Measurements from ENCODE around the gene GNPDA1.

GNPDA1 gene

DNA sequence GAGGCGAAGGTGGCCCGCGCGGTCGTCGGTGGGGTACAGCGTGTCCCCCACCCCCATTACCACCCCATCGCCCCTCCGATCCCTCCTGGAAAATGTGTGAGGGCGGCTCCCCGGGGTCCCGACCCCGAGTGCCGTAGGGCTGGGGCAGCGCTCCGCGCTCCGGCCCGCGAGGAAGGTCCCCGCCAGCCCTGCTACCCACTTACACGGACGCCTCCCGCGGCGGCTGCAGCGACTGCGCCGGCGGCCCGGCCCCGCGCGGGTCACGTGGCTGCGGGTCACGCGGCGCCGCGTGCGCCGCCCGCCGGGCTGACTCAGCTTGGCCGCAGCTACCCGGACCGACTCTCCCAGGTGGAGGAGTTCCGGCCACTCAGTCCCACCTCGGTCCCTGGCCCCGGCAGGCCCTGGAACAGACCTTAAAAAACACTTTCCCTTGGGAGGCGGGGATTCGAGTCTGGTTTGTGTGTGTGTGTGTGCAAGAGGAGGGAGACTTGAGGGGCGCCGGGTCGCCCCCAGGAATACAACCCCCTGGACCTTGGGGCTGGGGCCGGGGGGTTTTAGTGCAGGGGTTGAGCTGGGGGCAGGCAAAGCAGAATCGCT, at the start of gene GNPDA1:
Gene GNPDA1, minus strand, starts transcription at position 236 of the 597 bp plus-strand sequence. CDS start 992 bp downstream, outside the sequence.
- Histone ChIP-seq H3K4me3 (ENCODE audit: severe bottlenecking) (peak within 1 kb of the TSS; percentile 72), H3K36me3 (ENCODE audit: low read depth) (peaks cover 17% of the 10 kb centered on the region), H3K9me3 (ENCODE audit: severe bottlenecking) (no peaks in the 10 kb centered on the region), H3K27ac (ENCODE audit: poor library complexity, severe bottlenecking) (peak within 1 kb of the TSS; percentile 68), H3K4me1 (ENCODE audit: insufficient read depth, poor library complexity, severe bottlenecking) (peaks cover 34% of the 10 kb centered on the region), H3K27me3 (ENCODE audit: insufficient read depth, poor library complexity, severe bottlenecking) (no peaks in the 10 kb centered on the region)
- peak; percentile 80 for DNase-seq (ENCODE audit: low spot score)
- TF ChIP-seq, protein P1, sequence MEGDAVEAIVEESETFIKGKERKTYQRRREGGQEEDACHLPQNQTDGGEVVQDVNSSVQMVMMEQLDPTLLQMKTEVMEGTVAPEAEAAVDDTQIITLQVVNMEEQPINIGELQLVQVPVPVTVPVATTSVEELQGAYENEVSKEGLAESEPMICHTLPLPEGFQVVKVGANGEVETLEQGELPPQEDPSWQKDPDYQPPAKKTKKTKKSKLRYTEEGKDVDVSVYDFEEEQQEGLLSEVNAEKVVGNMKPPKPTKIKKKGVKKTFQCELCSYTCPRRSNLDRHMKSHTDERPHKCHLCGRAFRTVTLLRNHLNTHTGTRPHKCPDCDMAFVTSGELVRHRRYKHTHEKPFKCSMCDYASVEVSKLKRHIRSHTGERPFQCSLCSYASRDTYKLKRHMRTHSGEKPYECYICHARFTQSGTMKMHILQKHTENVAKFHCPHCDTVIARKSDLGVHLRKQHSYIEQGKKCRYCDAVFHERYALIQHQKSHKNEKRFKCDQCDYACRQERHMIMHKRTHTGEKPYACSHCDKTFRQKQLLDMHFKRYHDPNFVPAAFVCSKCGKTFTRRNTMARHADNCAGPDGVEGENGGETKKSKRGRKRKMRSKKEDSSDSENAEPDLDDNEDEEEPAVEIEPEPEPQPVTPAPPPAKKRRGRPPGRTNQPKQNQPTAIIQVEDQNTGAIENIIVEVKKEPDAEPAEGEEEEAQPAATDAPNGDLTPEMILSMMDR (IDR thresholded peaks at IDR 0.05; ENCODE audit: poor library complexity, severe bottlenecking) = peak; percentile 11
- ATAC-seq (ENCODE audit: low read depth) = peak; percentile 73

DNA sequence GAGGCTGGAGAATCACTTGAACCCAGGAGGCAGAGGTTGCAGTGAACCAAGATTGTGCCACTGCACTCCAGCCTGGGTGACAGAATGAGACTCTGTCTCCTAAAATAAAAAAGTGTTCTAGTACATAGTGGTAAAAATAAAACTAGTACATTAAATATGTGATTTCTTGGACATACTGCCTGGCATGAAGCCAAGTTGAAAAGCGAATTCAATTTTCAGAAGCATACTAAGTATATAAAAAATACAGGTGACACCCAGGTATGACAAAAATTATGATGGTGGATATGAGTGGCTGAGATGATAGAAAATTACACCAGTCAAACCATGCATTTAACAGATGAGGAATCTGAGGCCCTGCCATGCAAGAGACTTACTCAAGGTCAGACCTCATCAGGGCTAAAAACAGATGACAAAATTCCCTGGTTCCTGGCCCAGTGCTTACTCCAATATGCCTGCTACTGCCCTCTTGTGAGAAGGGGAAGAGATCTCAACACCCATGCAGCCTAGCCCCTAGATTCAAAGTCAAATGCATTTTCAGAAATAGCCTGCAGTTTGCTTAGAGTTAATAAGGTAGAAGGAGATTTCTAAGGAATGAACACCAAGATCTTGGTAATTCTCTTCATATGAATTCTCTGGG, 46.6 kb upstream of the GNPDA1 start:
- H3K9me3 ChIP-seq (ENCODE audit: severe bottlenecking) = no peaks in the 10 kb centered on the region
- ATAC-seq (ENCODE audit: low read depth) (no peak), DNase-seq (ENCODE audit: low spot score) (no peak)
- no peaks in the 10 kb centered on the region for H3K36me3 ChIP-seq (ENCODE audit: low read depth)
- H3K27me3 ChIP-seq (ENCODE audit: insufficient read depth, poor library complexity, severe bottlenecking) = no peaks in the 10 kb centered on the region
- H3K4me3 ChIP-seq (ENCODE audit: severe bottlenecking) = no peak overlapping the region
- TF ChIP-seq, protein P1 (IDR thresholded peaks at IDR 0.05; ENCODE audit: poor library complexity, severe bottlenecking) = no peak
- peaks cover 20% of the 10 kb centered on the region for H3K4me1 ChIP-seq (ENCODE audit: insufficient read depth, poor library complexity, severe bottlenecking)
- H3K27ac ChIP-seq (ENCODE audit: poor library complexity, severe bottlenecking) = no peak overlapping the region

DNA sequence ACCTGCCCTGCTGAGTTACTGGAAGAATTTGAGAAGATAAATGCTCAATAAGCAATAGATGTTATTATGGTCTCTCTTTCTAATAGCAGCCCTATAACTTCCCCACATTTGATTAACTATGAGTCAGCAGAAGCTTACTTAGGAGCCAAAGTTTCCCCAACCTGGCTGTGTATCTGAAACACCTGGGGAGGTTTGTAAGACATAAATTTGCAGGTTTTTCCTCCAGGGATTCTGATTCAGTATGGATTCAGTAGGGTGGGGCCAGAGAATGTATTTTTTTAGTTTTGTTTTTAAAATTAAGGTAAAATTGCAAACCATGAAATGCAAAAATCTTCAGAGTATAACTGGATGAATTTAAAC, 44.9 kb upstream of the GNPDA1 start:
- Histone ChIP-seq H3K36me3 (ENCODE audit: low read depth) (no peaks in the 10 kb centered on the region), H3K27me3 (ENCODE audit: insufficient read depth, poor library complexity, severe bottlenecking) (no peaks in the 10 kb centered on the region), H3K4me3 (ENCODE audit: severe bottlenecking) (no peak overlapping the region), H3K9me3 (ENCODE audit: severe bottlenecking) (no peaks in the 10 kb centered on the region), H3K4me1 (ENCODE audit: insufficient read depth, poor library complexity, severe bottlenecking) (peaks cover 26% of the 10 kb centered on the region), H3K27ac (ENCODE audit: poor library complexity, severe bottlenecking) (peak overlapping the region; percentile 61)
- no peak for DNase-seq (ENCODE audit: low spot score)
- TF ChIP-seq, protein P1 (IDR thresholded peaks at IDR 0.05; ENCODE audit: poor library complexity, severe bottlenecking) = no peak
- peak; percentile 62 for ATAC-seq (ENCODE audit: low read depth)

DNA sequence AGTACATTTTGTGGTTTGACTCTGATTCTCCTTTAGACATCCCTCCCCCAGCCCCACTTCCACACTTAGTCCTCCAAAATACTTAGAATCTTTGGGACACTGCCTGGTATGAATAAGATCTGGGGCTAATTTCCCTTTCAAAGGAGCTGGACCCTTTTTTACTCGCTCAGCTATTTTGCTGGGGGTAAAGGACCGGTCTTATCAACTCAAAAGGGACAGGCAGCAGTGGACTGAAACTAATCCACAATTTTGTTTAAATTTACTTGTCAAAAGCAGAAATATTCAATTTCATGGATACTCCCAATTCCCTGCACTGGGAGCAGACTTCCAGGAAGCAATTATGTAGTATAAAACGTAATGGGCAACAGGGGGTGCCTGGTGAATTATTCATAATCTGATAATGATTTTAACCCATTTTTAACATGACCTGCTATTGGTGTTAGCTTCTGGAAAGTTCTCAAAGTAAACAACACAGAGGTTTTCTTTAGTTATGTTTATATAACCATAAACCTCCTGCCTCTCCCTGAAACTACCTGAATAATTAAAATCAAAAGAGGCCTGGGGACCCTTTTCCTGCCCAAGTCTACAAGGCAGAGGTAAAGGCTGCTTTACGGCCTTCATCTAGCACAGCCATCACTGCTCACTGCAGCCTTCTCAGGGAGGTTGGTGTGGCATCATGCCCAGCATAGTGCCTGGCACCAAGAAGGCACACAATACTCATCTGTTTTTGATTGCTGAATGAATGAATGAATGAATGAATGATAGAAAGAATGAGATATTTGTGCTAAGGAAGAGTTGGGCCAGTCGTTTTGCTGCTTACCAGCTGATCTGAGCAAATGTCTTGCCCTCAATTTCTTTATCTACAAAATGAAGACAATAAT, 44.2 kb upstream of the GNPDA1 start:
- DNase-seq (ENCODE audit: low spot score) = no peak
- no peaks in the 10 kb centered on the region for H3K9me3 ChIP-seq (ENCODE audit: severe bottlenecking)
- H3K27ac ChIP-seq (ENCODE audit: poor library complexity, severe bottlenecking) = peak overlapping the region; percentile 61
- H3K4me3 ChIP-seq (ENCODE audit: severe bottlenecking) = no peak overlapping the region
- no peaks in the 10 kb centered on the region for H3K36me3 ChIP-seq (ENCODE audit: low read depth)
- ATAC-seq (ENCODE audit: low read depth) = no peak
- TF ChIP-seq, protein P1 (IDR thresholded peaks at IDR 0.05; ENCODE audit: poor library complexity, severe bottlenecking) = no peak
- peaks cover 26% of the 10 kb centered on the region for H3K4me1 ChIP-seq (ENCODE audit: insufficient read depth, poor library complexity, severe bottlenecking)
- H3K27me3 ChIP-seq (ENCODE audit: insufficient read depth, poor library complexity, severe bottlenecking) = no peaks in the 10 kb centered on the region
